Spleen (tissue), 11 donors: ENCODE measurements around the gene RBMS3. TPM values are rescaled to one million over a fixed set of nuclear protein-coding genes. Genes with fewer than 3 reads are reported as not detected.

Source experiments
- DNase-seq: peaks from one replicate; pipeline ENCODE4 v3.0.0-alpha.2; 2020
- H3K27ac ChIP-seq, 8 donors: fragments of 200-600 bp; sonication (generic) in 7 of 8; 1 replicate in 4 of 8; 2 replicates in 4 of 8; pipeline versions ENCODE4 v1.5.0 to v1.8.0; 2016 to 2021; ENCODE audit warnings: inconsistent platforms in 4 of 8, mild to moderate bottlenecking in 4 of 8, moderate library complexity in 1 of 8
- H3K27me3 ChIP-seq, 7 donors: fragments of 200-600 bp; sonication (generic) in 6 of 7; replicated peaks in 1 of 7; 1 replicate in 4 of 7; 2 replicates in 3 of 7; pipeline versions ENCODE4 v1.5.0 to v1.8.0; 2016 to 2021; ENCODE audit warnings: inconsistent platforms in 3 of 7, mild to moderate bottlenecking in 1 of 7
- H3K36me3 ChIP-seq, 6 donors: fragments of 200-600 bp; sonication (generic) in 5 of 6; 1 replicate in 4 of 6; 2 replicates in 2 of 6; pipeline versions ENCODE4 v1.5.0 to v1.8.0; 2016 to 2021; ENCODE audit warnings: inconsistent platforms in 2 of 6
- H3K4me1 ChIP-seq, 6 donors: fragments of 200-600 bp; sonication (generic) in 5 of 6; 1 replicate in 3 of 6; 2 replicates in 3 of 6; pipeline versions ENCODE4 v1.5.0 to v1.8.0; 2016 to 2021; ENCODE audit warnings: inconsistent platforms in 3 of 6
- H3K4me3 ChIP-seq, 8 donors: fragments of 200-600 bp; sonication (generic) in 7 of 8; 1 replicate in 4 of 8; 2 replicates in 4 of 8; pipeline versions ENCODE4 v1.5.0 to v1.8.0; 2016 to 2021; ENCODE audit warnings: inconsistent platforms in 4 of 8, mild to moderate bottlenecking in 4 of 8, moderate library complexity in 2 of 8
- H3K9me3 ChIP-seq, 8 donors: fragments of 200-600 bp; sonication (generic) in 7 of 8; 1 replicate in 4 of 8; 2 replicates in 4 of 8; pipeline versions ENCODE4 v1.5.0 to v1.8.0; 2016 to 2021; ENCODE audit warnings: inconsistent platforms in 4 of 8
- CTCF ChIP-seq, 11 experiments: fragments of 200-600 bp in 7 of 11; fragments of 450-650 bp in 4 of 11; sonication (generic) in 4 of 11; IDR thresholded peaks in 8 of 11; conservative IDR thresholded peaks in 3 of 11; 1 replicate in 7 of 11; 2 replicates in 4 of 11; pipeline versions ENCODE4 v1.4.0 to v1.8.0; 2016 to 2021; ENCODE audit warnings: antibody characterized with exemption in 11 of 11, inconsistent platforms in 4 of 11, mild to moderate bottlenecking in 1 of 11
- POLR2A ChIP-seq, 3 donors: fragments of 450-650 bp; IDR thresholded peaks; one replicate each; pipeline ENCODE4 v1.5.1; 2017; ENCODE audit warnings: antibody characterized with exemption in 3 of 3, mild to moderate bottlenecking in 1 of 3
- POLR2AphosphoS5 ChIP-seq, 3 donors: sonication (generic); formaldehyde crosslinking; IDR thresholded peaks; one replicate each; pipeline ENCODE4 v1.5.1; 2017; ENCODE audit warnings: antibody characterized with exemption in 3 of 3
- WGBS, 5 donors: extraction: QIAGEN DNeasy Blood & Tissue Kit in 3 of 5; methylation state at CpG; one replicate each; pipeline versions ENCODE4 v1.1.5 to v1.1.7; 2013 to 2018; 5-methylcytosine and 5-hydroxymethylcytosine counted together
- intact Hi-C: fragments of 100-400 bp; cut with DNase I; formaldehyde crosslinking; loops from one replicate; pipeline ENCODE4 v1.15.0; 2023; ENCODE audit warnings: low total_unique reads
- polyA plus RNA-seq, 3 donors: library from polyadenylated mRNA; stranded (reverse); fragments of 200-250 nt; gene quantifications; one replicate each; pipeline ENCODE4 v1.2.1, GENCODE V29; 2013
- total RNA-seq, 7 donors: library from RNA; depleted of rRNA in 3 of 7; stranded (reverse); fragments of >200 nt in 3 of 7; fragmentation: NEBNext Ultra II Directional in 4 of 7; extraction: Animal tissue kit (Norgen Biotek cat#: 25700) in 4 of 7; gene quantifications; one replicate each; pipeline versions ENCODE4 v1.1.0 to v1.2.1, GENCODE V29; 2016 to 2021
- donor health status: healthy with polysubstance abuse.
- donor health status: DM: no; HTN: no; CAD: no; lungs with moderate emphysema.
- donor health status: DM: no; HTN: no; CAD: no.
- donor health status: Bipolar disorder and iron deficiency.
- donor health status: healthy.
- donor health status: DM: no; HTN: no; CAD: no.
- donor health status: DM: yes; HTN: yes; CAD: no.

The RBMS3 gene
- total and polyA plus RNA-seq, 10 donors: 2.6 to 81.9 (median 52.5) TPM

- TF ChIP-seq POLR2A (IDR thresholded peaks at IDR 0.05) (no peak), CTCF (IDR thresholded peaks at IDR 0.05 in 8 of 11, conservative IDR thresholded peaks at IDR 0.05 in 3 of 11) (no peak), POLR2AphosphoS5 (IDR thresholded peaks at IDR 0.05) (no peak)
- no peaks in the 10 kb centered on the region for H3K36me3 ChIP-seq
- DNase-seq: peak; percentile 30
Measured at GRCh38 chr3:29576675-29577074, 295.8 kb downstream of the RBMS3 start.

GRCh38 chr3:29577250-29577649 lies 296.4 kb downstream of the RBMS3 start:
- no peak overlapping the region for H3K4me3 ChIP-seq
- no peak for TF ChIP-seq CTCF (IDR thresholded peaks at IDR 0.05 in 8 of 11, conservative IDR thresholded peaks at IDR 0.05 in 3 of 11)
- no peak for TF ChIP-seq POLR2A (IDR thresholded peaks at IDR 0.05)
- TF ChIP-seq POLR2AphosphoS5 (IDR thresholded peaks at IDR 0.05): no peak

More at GRCh38 chr3:29576675-29577074, 295.8 kb downstream of the RBMS3 start:
- Histone ChIP-seq H3K4me3 (no peak overlapping the region), H3K4me1 (no peaks in the 10 kb centered on the region), H3K27me3 (no peaks in the 10 kb centered on the region), H3K9me3 (peaks cover 0 to 12% (median 2%) of the 10 kb centered on the region in 8 donors), H3K27ac (no peak overlapping the region)
- intact Hi-C loops: no loop called here

GRCh38 chr3:29581311-29581710 lies 300.4 kb downstream of the RBMS3 start:
- TF ChIP-seq POLR2A (IDR thresholded peaks at IDR 0.05): no peak
- TF ChIP-seq POLR2AphosphoS5 (IDR thresholded peaks at IDR 0.05): no peak
- TF ChIP-seq CTCF (IDR thresholded peaks at IDR 0.05 in 8 of 11, conservative IDR thresholded peaks at IDR 0.05 in 3 of 11): no peak
- Histone ChIP-seq H3K36me3 (no peaks in the 10 kb centered on the region), H3K4me1 (no peaks in the 10 kb centered on the region), H3K27me3 (no peaks in the 10 kb centered on the region), H3K4me3 (no peak overlapping the region), H3K27ac (no peak overlapping the region), H3K9me3 (peaks cover 0 to 5% (median 0%) of the 10 kb centered on the region in 8 donors)
- no peak for DNase-seq
- WGBS, 5 donors: 84 to 95% (median 93%) methylated on average over 1 of the region's 1 CpG
- intact Hi-C loops: no loop called here

More at GRCh38 chr3:29577250-29577649, 296.4 kb downstream of the RBMS3 start:
- 85 to 95% (median 87%) methylated on average over 1 to 2 of the region's 2 CpGs for WGBS, 5 donors
- Histone ChIP-seq H3K27ac (no peak overlapping the region), H3K27me3 (no peaks in the 10 kb centered on the region), H3K4me1 (no peaks in the 10 kb centered on the region), H3K9me3 (peaks cover 0 to 10% (median 0%) of the 10 kb centered on the region in 8 donors), H3K36me3 (no peaks in the 10 kb centered on the region)
- peak; percentile 40 for DNase-seq
- intact Hi-C loops: no loop called here

- no peak overlapping the region for H3K4me3 ChIP-seq
- H3K27me3 ChIP-seq: no peaks in the 10 kb centered on the region
- H3K27ac ChIP-seq: no peak overlapping the region
- 69 to 92% (median 91%) methylated on average over 3 of the region's 3 CpGs for WGBS, 5 donors
- H3K4me1 ChIP-seq: no peaks in the 10 kb centered on the region
- TF ChIP-seq POLR2AphosphoS5 (IDR thresholded peaks at IDR 0.05): no peak
- no peak for TF ChIP-seq POLR2A (IDR thresholded peaks at IDR 0.05)
- no peak for TF ChIP-seq CTCF (IDR thresholded peaks at IDR 0.05 in 8 of 11, conservative IDR thresholded peaks at IDR 0.05 in 3 of 11)
- H3K36me3 ChIP-seq: no peaks in the 10 kb centered on the region
- H3K9me3 ChIP-seq: no peaks in the 10 kb centered on the region
- intact Hi-C loops: no loop called here
- no peak for DNase-seq
Measured at GRCh38 chr3:29582273-29582672, 301.4 kb downstream of the RBMS3 start.
